Activated effector memory CD4-positive, alpha-beta T cell treated with anti-CD3 and anti-CD28 coated beads, Interleukin-2, amount 50 U/mL, for 16 hours (primary cell): ENCODE results near the gene LOXHD1.

Experiments used
- DNase-seq: peaks from one replicate; pipeline ENCODE4 v3.0.0-alpha.2; 2020

The LOXHD1 gene

DNA sequence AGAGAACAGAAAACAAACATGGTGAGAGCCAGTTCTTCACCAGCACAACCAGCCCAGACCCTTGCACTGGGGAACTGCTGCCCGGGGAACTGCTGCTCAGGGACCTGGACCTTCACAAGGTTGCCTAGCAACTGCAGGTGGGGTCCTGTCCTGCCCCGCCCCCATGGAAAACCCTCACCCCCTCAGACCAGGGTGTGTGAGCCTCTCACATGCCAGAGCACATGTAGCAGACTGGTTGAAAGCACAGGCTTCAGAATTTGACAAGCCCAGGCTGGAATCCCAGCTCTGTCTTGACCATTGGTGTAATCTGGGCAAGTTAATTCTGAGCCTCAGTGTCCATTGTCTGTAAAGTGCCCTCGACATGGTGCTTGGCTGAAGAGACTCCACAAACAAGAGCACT, 118.6 kb downstream of the LOXHD1 start:
- no peak for DNase-seq

DNA sequence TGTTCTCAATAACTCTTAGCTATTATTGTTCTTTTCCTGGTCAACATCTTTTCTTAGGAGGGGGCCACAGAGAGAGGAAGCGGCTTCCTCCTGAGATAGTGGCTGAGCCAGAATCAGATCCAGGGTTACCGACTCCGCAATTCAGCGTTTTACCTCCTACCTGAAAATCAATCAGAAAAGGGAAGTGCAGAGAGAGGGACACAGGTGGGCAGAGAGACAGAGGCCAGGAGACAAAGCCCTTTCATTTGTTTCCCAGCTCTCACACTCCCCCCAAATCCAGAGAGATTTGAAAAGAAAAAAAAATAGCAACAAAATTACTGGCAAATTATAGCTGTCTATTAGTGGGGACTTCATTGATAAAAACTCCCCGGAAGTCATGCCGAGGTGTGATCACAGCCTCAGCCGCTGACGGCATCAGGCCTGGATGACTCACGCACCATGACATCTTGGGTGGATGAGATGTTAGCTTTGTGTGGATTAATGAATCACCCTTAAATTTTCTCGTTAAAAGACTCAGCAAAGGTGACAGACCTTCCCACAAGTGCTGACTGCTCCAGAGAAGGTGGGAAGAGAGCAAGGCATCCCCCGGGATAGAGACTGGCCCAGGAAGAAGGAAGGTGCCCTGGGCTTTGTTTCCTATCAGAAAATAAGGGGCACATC, 120.7 kb downstream of the LOXHD1 start:
- no peak for DNase-seq

DNA sequence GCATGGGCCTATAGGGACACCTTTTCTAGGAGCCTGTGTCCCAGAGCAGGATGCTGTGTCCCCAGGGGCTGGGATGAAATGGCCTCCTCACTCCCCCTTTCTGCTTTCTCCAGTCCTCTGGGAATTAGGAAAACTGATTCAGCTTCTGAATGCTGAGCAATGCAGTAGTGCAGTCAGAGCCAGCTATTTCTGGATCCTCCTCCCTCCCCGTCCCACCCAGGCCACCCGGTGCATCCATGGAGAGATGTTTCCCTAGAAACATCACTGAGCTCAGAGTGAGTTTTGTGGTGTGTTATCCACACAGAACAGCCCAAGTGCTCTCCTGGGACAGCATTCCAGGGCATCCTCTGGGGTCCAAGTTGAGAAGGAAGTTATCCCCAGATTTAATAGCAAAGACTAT, 125.5 kb downstream of the LOXHD1 start:
- DNase-seq, result no peak

DNA sequence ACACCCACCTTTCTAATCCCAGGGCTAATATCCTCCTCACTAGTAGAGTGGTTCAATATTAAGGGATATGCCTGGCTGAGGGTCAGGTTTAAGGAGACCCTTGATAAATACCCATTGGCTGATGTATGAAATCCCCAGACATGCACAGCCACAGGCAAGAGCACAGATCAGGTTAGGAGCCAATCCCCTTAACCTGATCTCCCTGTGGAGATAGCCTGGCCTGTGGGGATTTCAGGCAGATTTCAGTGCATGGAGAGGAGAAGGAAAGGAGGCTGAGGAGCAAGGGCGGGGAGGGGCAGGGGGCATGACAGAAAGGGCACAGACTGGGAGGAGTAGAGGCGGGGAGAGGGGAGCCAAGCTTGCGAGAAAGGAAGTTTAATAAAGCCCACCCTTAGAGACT, 129.0 kb downstream of the LOXHD1 start:
- no peak for DNase-seq

DNA sequence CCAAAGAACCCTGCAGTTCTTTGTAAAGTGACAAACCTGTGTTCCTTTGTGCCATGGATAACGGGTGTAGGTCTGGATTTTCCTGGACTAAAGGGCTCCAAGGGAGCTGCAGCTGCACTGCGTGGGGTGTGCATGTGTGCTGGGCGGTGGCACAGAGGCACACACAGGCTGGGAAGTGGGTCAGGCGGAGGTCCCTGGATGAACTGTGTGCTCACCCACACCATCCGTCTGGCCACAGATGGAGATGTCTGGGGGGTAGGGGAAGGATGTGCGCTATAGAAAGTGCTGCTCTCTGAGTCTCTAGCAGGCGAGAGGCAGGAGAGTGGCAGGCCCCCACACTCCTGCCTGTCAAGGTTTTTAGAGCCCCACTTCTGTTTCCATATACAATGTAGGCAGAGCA, 137.2 kb downstream of the LOXHD1 start:
- DNase-seq, result no peak

DNA sequence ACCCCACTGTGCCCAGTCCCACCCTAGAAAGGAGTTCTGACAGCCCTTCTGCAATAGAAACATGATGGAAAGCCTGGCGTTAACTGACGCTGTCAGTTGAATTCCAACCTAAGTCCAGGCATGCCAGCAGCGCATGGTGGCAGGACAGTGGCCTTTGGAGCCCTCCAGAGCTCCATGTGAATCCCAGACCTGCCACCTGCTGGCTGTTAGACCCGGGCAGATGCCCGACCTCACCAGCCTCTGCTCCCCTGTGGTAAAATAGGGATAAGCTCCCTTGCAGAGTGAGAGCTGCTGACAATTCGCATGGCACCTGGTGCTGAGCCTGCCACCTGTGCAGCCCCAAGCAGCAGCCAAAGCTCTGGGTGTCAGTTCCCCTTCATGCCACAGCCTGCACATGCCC, 138.6 kb downstream of the LOXHD1 start:
- DNase-seq, result no peak

DNA sequence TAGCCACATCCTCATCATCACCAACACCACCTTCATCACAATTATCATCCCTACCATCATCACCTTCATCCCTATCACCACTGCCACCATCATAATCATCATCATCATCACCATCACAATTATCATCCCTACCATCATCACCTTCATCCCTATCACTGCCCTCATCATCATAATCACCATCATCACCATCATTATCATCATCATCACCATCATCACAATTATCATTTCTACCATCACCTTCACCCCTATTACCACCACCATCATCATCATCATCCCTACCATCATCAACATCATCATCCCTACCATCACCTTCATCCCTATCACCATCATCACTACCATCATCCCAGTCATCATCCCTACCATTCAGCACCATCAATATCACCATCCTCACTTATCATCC, 140.5 kb downstream of the LOXHD1 start:
- no peak for DNase-seq

DNA sequence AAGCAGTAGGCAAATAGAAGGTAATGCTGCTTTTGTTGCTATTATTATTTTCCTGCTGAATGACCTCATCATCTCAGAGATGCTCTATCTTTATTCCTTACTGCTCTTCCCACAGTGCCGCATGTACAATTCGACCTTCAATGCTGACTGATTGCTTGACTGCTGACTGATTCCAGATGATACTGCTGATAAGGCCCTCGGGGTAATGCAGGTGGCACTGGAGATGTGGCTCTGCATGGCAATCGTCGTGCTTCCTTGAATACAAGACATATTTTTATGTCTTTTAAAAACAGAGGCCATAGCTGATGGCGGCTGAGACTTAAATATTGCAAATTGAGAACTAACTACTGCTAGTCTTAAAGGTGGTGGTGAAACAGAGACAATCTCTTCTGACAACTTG, 146.6 kb downstream of the LOXHD1 start:
- no peak for DNase-seq

DNA sequence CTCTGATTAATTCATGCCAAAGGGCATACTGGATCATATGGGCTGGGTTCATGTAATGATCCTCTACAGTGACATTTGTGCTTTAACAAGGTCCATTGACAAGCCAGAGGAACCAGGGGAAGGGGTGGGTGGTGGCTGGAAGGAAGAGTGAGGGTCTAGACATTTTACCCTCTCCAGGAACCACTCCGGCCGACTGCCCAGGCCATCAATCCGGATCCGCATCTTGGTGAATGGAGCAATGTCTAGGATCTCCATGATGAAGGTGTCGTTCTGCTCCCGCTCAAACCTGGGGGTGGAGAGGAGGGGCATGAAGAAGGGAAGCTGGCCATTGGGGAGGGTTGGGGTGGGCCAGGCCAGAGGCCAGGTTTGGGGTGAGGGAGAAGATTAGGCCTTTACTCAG, 147.5 kb downstream of the LOXHD1 start:
- DNase-seq, result no peak

DNA sequence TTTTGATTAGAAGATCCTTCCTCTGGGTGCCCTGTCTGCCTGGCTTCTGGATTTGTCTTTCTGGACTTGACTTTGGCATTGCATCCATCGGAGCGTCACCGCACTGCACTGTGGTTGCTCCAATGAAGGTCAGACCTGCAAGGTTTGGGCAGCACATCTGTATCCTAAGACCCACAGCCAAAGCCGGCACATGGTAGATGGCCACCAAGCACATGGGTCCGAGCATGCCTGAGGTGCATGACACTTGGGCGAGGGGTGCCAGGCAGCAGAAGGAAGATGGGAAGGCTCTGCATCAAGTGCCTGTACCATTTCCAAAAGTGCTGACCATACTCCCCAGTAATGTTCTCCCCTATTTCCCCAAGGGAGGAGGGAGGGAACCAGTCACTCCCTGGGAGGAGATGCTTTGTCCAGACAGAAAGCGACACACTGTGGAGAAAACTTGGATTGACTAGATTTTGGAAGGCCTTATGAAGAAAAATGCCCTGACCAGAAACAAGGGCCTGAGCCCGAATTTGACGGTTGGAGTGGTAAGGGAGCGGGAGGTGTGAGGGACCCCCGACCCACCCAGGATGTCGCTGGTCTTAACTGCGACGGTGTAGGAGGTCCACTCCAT, 149.9 kb downstream of the LOXHD1 start:
- no peak for DNase-seq

DNA sequence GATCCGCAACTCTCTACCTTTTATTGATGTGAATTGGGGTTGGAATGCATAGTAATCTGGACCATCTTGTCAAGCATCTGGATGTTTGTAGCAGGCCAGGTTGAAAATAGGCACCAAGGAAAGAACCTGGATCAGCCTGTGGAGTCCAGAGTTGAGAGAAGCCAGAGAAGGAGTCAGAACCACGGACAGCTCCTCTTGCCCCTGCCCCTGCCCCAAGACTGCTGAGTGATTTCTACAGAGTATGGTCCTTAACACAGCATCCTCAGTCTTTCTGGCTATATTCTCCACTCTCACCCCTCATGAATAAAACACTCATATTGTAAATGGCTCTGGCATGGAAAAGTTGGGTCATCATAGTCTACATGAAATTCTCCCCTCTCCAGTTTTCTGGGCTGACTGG, 154.6 kb downstream of the LOXHD1 start:
- no peak for DNase-seq

DNA sequence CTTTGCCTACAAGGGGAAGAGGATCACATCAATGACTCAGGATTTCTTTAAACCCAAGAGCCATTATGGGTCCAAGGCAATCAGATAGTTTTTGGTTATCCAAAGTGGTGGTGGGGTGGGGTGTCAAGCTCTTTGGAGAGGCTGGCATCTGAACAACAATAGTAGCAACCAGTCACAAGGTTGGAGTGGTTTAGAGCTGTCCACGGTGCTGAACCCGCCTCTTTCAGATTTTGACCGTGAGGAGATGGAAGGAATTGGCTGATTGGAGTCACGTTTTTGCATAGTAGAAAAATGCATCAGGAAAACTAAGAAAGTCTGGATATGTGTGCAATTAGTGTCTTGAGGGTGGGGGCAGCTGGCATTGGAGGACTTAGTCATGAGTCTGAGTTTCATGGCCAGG, 159.9 kb downstream of the LOXHD1 start:
- DNase-seq, result no peak

DNA sequence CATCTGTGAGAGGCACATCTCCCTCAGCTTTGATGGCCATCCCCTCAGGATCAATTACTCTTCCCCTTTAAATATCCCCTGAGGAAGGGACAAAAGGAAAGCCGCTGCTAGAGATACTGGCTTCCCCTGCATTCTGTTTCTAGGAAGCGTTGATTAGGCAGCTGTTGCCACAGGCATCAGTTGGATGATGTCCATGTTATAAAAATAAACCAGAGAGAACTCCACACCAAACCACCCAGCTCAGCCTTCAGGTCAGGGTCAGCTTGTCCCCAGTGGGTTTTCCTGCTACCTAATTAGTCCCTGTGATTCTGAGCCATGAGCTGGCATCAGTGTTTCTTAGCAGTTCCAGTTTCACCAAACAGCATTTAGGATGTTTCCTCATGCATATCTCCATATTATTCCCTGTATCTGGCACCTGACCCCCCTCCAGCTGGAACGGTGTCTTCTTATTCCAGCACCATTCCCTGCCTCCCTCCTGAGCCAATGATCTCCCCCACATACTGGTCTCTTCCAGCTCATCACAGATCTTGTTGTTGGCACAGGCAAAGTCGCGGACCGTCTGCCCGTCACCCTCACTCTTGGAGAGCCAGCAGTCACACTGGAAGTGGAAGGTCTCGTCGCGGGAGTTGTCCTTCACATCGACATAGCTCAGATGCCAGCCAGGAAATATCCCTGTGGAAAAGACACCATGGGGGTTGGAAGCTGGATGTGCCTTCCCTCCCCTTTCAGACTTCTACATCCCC, 168.4 kb downstream of the LOXHD1 start:
- DNase-seq, result no peak

DNA sequence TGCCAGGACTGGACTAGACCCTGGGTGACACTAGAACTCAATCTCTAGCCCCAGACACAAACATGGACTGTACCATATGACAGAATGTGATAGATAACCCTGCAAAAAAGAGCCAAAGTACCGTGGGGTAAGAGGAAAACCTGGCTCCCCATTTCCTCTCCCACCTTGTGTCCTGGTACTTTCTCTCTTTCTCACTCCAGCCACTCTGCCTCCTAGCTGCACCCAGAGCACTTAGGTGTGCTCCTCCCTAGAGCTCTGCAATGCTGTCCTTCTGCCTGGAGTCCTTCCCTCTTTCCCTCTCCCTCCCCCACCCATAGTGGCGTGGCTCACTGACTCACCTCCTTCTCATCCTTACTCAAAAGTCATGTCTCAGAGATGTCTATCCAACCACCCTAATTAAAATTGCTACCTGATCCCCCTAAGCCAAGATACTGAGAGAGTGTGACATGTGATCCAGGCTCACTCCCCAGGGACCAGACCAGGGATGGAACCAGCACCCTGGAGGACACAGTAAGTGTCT, 171.3 kb downstream of the LOXHD1 start:
- DNase-seq, result no peak

DNA sequence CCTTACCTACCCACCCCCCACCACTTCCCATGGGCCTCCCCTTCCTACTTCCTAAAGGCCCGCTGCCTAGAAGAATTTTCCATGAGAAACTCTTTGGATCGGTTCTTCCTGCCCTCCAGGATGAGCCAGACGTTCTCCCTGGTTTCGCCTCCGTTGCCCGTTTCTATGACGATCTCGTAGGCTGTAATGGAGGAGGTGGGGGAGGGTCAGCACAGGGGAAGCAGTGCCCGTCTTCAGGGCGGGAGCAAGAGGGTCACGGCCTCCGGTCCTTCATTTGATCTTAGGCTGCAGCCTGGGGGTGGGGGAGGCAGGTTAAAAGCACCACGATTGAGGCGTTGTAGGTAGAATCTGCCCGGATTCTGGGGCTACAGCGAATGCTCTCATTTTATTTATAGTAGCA, 172.0 kb downstream of the LOXHD1 start:
- DNase-seq, result no peak

DNA sequence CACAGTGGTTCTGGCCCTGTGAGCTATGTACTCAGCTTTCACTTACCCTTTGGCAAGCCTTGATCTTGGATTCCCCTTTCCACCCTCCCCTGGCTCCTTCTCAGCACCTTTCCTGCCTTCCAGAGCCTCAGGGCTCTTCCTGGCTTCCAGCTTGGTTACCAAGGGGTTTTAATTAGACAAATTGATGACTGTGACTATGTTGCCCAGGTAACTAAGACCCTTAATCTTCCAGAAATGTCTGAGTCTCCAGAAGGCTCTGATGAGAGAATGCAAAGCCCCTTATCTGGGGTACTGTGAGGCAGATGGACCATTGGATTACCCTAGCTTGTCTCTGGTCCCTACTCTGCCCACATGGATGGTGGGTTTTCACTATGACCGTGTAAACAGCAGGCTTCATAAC, 174.2 kb downstream of the LOXHD1 start:
- DNase-seq, result no peak

DNA sequence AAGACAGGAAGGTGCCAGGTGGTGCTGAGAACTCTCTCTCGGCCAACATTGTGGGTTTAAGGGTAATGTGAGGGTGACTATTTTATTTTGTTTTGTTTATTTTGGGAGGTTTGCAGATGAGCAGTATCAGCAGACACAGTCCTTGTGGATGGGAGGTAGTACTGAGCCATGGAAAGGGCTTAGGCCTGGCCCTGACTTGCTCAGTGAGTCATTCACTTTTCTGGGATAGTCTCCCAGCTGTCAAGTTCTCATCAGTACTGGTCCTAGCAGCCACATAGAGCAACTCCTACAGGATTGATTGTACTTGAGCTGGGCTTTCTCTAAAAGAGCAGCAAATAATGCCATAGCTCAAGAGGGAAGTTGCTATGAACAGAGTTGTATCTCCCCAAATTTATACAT, 175.2 kb downstream of the LOXHD1 start:
- DNase-seq, result no peak

DNA sequence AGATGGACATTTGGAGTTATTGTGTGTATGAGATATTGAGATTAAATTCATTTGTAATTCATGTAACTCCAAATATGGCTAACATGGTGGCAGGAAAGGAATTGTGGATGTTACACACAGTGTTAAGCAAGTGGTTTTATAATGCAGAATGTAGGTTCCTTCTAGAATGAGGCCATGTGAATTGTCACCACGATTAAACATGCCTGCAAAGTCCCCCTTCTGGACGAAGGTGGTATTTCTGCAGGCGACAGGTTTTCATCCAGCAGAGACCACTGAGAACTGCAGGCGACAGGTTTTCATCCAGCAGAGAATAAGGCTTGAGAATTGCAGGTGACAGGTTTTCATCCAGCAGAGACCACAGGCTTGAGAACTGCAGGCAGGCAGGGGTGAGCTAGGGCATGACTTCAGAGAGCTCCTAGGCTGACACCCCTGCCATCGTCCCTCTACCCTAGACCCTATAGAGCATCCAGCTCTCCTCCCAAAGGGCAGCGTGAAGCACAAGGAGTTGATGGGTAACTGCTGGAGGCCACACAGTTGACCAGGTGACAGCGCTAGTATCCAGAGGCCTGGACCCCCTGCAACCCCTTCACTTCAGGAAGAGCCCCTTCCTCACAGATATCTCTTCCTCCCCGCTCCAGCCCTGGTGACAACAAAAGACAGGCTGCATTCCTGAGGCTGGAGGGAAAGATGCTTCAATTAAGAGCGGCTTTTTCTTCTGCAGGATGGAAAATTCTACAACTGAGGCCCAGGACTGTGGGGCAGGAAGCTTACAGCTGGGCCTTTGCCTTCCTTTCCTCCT, 175.8 kb downstream of the LOXHD1 start:
- DNase-seq, result peak; percentile 76

DNA sequence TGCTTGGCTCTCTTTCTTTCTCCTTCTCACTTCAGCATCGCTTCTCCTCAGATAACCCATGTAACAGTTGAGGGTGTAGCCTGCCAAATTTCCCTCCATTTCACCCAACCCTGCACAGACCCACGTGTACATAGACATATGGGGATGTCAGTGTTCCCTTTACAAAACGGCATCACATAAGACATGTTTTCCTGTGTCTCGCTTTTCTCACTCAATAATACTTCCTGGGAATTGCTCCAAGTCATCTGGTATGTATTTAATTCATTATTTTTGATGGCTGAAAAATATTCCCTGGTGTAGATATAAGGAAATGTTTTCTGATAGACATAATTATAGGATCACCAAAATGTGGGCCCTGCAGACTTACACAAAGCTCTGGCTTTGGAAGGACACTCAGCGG, 176.8 kb downstream of the LOXHD1 start:
- no peak for DNase-seq

DNA sequence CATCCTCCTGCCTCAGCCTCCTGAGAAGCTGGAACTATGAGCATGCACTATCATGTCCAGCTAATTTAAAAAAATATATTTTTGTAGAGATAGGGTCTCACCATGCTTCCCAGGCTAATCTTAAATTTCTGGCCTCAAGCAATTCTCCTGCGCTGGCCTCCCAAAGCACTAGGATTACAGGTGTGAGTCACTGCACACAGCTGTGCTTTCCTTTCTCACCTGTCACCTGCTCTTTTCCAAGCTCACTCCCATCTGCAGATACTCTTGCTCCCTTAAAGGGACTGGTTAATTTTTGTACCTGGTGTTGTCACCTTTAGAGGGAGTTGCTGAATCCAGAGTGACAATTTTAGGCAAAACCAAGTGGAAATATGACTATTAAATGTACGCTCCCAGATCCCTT, 178.2 kb downstream of the LOXHD1 start:
- no peak for DNase-seq

DNA sequence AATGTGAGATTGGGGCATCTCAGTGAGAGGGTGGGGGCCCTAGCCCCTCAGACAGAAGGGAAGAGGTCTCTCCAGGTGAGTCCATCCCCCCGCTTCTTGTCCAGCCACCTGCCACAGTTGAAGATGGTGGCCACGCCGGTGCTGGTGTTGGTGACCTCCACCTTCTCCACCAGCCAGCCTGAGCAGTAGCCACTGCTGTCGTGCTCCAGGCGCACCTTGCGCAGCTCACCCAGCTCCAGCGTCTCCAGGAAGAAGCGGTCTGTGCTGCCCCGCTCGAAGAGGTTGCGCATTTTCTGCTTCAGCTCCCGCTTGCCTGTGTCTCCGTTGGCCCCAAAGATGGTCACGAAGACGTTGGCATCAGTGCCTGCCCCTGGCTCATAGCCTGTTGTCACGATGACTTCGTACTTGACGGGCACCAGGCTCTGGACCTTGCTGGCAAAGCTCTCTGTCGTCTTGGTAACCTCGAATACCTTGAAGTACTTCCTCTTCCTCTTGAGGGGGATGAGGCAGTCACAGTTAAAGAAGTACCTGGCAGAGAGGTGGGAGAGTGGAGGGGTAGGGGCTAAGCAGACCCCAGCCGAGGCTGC, 179.5 kb downstream of the LOXHD1 start:
- no peak for DNase-seq

DNA sequence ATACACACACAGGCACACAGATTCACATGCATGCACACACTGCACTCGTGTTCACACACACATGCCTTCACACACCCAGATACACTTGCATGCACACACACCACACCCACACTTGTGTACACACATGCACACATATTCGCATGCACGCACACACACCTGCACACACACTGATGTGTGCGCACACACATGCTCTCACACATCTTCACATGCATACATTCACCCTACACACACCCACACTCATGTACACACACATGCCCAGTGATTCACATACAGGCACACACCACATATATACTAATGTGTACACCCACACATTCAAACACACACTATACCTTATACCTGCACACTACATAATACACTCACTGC, 181.6 kb downstream of the LOXHD1 start:
- no peak for DNase-seq
